ENCODE results near the gene CCDC171. TPM values are rescaled to one million over a fixed set of nuclear protein-coding genes. Genes with fewer than 3 reads are reported as not detected.

Gene CCDC171
- total RNA-seq, 4 donors from 2014 or later, result 6.2 to 9.6 (median 7.8) TPM

- no peaks in the 10 kb centered on the region for H3K27me3 ChIP-seq
- no peaks in the 10 kb centered on the region for H3K4me1 ChIP-seq
- TF ChIP-seq CTCF (IDR thresholded peaks at IDR 0.05), result no peak
- H3K4me3 ChIP-seq (replicated peaks in 1 of 3), result no peak overlapping the region
- H3K9me3 ChIP-seq, result no peaks in the 10 kb centered on the region
- no peaks in the 10 kb centered on the region for H3K36me3 ChIP-seq
- no peak overlapping the region for H3K27ac ChIP-seq
- DNase-seq, result no peak
- intact Hi-C loops (cut with DNase I), result no loop called here
- 92 to 96% methylated on average over 2 of the region's 2 CpGs for WGBS, 2 donors
Observed at GRCh38 chr9:16001856-16002255, 449.0 kb downstream of the CCDC171 start.

DNA sequence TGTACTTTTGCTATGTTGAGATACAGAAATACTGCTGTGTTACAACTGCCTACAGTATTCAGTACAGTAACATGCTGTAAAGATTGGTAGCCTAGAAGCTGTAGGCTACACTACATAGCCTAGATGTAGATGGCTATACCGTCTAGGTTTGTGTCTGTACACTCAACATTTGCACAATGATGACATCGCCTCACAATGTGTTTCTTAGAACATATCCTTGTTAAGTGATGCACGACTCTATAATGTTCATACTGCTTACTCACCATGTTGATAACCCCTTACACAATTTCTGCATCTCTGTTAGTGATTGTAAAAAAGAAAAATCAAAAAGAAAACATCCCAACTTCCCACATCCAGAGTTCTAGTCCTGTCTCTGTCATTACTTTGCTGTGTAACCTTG is 450.0 kb downstream of the CCDC171 start:
- Histone ChIP-seq H3K9me3 (no peaks in the 10 kb centered on the region), H3K4me3 (replicated peaks in 1 of 3) (no peak overlapping the region), H3K27ac (no peak overlapping the region), H3K4me1 (no peaks in the 10 kb centered on the region), H3K27me3 (no peaks in the 10 kb centered on the region), H3K36me3 (no peaks in the 10 kb centered on the region)
- no peak for TF ChIP-seq CTCF (IDR thresholded peaks at IDR 0.05)
- no peak for TF ChIP-seq POLR2A (IDR thresholded peaks at IDR 0.05)
- intact Hi-C loops (cut with DNase I), result no loop called here
- DNase-seq, result no peak
- WGBS, 2 donors, result 82 to 86% methylated on average over 3 of the region's 3 CpGs

DNA sequence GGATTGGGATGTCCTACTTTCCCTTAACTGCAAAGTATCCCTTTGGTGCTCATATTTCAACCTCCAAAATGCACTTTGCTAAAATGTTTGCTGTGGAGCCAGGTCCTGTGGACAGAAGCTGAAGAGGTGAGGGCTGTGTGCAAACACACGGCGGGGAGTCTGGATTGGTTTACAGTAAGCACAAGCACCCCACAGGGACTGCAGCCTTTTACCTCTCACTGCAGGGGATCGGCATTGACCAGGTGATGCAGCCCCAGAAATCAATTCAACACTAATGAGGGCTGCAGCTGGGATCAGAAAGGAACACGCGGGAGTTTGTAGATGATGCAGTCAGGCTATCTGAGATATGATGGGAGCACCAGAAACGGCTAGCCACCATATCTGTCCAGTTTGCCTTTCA is 450.9 kb downstream of the CCDC171 start:
- Histone ChIP-seq H3K27ac (no peak overlapping the region), H3K9me3 (no peaks in the 10 kb centered on the region), H3K4me3 (replicated peaks in 1 of 3) (no peak overlapping the region), H3K4me1 (no peaks in the 10 kb centered on the region), H3K36me3 (no peaks in the 10 kb centered on the region), H3K27me3 (no peaks in the 10 kb centered on the region)
- DNase-seq, result no peak
- TF ChIP-seq CTCF (IDR thresholded peaks at IDR 0.05), result no peak
- no peak for TF ChIP-seq POLR2A (IDR thresholded peaks at IDR 0.05)
- 61 to 74% methylated on average over 6 of the region's 6 CpGs for WGBS, 2 donors
- intact Hi-C loops (cut with DNase I), result no loop called here

GRCh38 chr9:16004613-16005012 is 451.8 kb downstream of the CCDC171 start:
- 87 to 89% methylated on average over 6 of the region's 6 CpGs for WGBS, 2 donors

GRCh38 chr9:16010221-16010620 is 457.4 kb downstream of the CCDC171 start:
- DNase-seq, result no peak
- WGBS, 2 donors, result 85 to 94% methylated on average over 4 of the region's 4 CpGs
- intact Hi-C loops (cut with DNase I), result no loop called here
- Histone ChIP-seq H3K36me3 (no peaks in the 10 kb centered on the region), H3K4me3 (replicated peaks in 1 of 3) (no peak overlapping the region), H3K27me3 (no peaks in the 10 kb centered on the region), H3K4me1 (no peaks in the 10 kb centered on the region), H3K27ac (no peak overlapping the region), H3K9me3 (no peaks in the 10 kb centered on the region)
- TF ChIP-seq POLR2A (IDR thresholded peaks at IDR 0.05) (no peak), CTCF (IDR thresholded peaks at IDR 0.05) (no peak)

More at GRCh38 chr9:16004613-16005012, 451.8 kb downstream of the CCDC171 start:
- intact Hi-C loops (cut with DNase I), result no loop called here
- Histone ChIP-seq H3K9me3 (no peaks in the 10 kb centered on the region), H3K36me3 (no peaks in the 10 kb centered on the region), H3K27ac (no peak overlapping the region), H3K4me3 (replicated peaks in 1 of 3) (no peak overlapping the region), H3K27me3 (no peaks in the 10 kb centered on the region), H3K4me1 (no peaks in the 10 kb centered on the region)
- no peak for DNase-seq
- TF ChIP-seq POLR2A (IDR thresholded peaks at IDR 0.05), result no peak
- no peak for TF ChIP-seq CTCF (IDR thresholded peaks at IDR 0.05)

All from thyroid gland (tissue), 4 donors.